AG08395 (cell line): Measurements from ENCODE around the gene PIK3AP1.
"Not testable (repeated sequence)": the region's sequence is repeated elsewhere in the genome, so short reads cannot be mapped to it uniquely, and the experiment has no call there.

ENCODE experiments used
- DNase-seq: peaks from one replicate; pipeline ENCODE4 v3.0.0; 2012; ENCODE audit warnings: mixed read lengths, low spot score

PIK3AP1 gene

DNA sequence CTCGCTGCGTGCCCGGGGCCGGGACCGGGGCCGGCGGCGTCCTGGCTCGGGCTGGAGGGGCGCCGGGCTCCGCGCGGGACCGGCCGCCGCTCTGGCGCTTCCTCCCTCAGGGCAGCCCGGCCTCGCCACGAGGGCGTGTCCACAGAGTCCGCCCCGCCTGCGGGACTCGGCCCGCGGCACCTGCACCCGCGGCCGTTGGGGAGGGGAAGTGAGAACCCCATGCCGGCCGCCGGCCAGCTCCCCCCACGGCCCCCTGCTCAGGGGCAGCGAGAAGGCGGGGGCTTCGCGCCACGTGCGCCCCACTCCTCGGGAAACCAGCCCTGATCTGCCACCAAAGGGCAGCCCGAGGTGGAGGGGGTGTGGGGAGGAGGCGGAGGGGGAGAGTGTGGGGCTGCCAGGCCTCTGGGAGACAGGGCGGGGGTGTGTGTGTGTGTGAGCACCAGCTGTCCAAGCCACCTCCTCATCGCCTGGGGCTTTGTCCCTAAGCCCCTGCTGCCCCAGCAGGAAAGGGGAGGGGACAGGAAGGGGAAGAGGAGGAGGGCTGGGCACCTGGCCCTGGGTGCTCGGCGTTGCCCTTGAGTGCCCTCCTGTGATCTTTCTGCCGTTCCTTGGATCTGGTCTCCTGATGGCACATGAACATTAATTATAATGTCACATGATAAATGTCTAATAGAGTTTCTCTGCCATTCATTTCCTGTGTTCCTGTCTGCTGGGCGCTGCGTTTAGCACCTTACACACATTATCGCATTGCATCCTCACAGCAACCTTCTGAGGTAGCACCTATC is at the start of gene PIK3AP1:
Gene PIK3AP1, minus strand, starts transcription at position 93 of the 785 bp plus-strand sequence. CDS start 120 bp downstream, outside the sequence.
- DNase-seq, result peak; percentile 53

GRCh38 chr10:96768136-96768535 is 47.8 kb upstream of the PIK3AP1 start:
- no peak for DNase-seq

DNA sequence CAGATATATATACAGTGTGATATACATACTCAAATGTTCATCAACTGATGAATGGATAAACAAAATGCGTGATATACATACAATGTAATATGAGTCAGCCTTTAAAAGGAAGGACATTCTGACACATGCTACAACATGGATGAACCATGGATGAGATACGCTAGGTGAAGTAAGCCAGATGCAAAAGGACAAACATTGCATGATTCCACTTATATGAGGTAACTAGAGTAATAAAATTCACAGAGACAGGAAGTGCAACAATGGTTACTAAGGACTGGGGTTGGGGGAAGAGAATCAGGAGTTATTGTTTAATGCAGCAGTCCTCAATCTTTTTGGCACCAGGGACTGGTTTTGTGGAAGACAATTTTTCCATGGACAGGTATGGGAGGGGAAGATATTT is 47.3 kb upstream of the PIK3AP1 start:
- DNase-seq, result no peak

DNA sequence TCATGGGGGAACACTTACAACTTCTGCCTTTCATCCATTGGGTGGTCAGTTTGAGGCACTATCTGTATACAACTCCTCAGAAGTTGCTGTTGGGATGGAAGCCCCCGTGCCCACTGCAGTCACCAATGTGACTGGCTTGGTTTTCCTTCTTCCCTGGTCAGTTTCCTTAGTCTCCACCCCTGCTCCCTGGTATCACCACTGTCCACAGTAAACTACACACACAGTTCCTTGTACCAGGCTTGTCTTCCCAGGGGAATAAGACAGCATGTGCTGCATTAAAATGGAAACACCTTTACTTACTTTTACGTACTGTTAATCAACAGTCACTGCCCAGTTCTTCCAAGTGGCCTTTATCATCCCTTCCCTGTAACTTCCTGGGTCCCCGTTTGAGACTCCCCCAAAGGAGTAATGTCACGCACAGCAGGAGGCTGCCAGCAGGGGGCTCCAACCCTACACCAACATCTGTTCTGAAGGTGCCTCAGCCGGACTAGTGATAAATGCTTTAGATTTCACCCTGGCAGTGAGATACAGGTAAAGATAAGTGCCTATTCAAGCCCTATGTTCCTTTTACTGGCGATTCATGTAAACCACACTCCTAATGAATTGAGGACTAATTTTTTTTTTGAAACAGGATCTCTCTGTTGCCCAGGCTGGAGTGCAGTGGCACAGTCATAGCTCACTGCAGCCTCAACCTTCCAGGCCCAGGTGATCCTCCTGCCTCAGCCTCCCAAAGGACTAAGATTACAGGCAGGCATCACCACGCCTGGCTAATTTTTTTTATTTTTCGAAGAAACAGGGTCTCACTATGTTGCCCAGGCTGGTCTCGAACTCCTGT is 45.3 kb upstream of the PIK3AP1 start:
- DNase-seq, result peak; percentile 78

DNA sequence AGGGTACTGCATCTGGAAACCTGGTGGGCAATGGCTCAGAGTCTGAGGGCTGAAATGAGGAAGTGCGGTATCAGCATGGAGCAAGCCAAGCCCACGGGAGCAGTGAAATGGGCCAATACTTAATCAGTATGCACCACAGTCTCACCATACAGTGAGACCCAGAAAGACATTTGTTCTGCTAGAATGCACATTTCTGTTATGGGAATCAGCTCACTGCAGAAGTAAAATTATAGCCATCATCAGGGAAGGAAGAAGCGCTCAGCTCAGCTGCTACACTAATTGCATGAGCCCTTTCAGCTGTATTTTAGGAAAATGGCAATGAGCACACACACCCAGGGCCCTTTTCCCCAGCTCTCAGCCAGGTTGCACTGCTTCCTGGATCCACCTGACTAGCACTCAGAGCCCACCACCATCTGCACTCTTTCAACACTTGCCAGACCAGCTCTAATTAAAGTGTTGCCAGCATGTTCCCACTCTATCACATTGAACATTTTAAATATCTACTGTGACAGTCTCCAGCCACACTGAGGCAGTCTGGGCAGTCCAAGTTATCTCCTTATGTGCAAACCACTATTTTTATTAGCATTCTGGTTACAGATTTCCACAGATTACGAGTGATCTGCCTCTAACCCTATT is 44.2 kb upstream of the PIK3AP1 start:
- no peak for DNase-seq

DNA sequence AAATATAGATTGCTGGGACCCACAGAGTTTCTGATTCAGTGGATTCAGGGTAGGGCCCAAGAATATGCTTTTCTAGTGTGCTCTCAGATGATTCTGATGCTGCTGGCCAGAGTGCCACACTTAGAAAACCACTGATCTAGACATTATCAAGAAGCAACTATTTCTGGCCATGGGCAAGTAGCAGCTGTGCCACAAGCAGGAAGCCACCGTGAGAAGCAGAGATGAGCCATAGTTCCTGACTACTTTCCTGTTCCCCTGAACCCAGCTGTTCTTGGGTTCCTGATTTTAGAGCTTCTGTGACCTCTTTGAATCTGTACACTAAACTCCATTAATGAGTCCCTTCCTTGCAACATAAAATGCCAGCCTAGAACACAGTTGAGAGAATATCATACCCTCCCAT is 38.1 kb upstream of the PIK3AP1 start:
- DNase-seq, result no peak

DNA sequence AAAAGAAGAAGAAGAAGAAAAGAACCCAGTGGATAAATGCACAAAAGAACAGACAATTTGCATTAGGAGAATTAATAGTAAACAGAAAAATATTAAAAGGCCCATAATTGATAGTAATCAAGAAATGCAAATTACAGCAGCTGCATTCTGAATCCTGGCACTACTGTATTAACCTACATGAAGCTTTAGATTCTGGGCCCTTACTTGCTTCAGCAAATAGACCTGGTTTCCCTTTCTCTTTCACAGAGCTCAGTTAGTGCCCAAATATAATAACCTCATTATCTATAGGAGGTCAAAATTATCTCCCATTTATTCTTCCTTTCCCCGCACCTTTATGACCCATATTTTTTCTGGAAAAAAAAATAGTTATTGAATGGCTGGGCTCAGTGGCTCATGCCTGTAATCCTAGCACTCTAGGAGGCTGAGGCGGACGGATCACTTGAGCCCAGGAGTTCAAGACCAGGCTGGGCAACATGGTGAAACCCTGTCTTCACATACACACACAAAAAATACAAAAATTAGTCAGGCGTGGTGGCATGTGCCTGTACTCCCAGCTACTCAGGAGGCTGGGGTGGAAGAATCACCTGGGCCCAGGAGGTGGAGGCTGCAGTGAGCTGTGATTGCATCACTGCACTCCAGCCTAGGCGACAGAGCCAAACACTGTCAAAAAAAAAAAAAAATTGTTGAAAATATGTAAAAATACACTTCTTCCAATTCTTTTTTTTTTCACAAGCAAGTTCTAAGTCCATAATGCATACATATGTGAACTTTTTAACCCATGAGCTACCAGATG is 36.0 kb upstream of the PIK3AP1 start:
- no peak for DNase-seq

DNA sequence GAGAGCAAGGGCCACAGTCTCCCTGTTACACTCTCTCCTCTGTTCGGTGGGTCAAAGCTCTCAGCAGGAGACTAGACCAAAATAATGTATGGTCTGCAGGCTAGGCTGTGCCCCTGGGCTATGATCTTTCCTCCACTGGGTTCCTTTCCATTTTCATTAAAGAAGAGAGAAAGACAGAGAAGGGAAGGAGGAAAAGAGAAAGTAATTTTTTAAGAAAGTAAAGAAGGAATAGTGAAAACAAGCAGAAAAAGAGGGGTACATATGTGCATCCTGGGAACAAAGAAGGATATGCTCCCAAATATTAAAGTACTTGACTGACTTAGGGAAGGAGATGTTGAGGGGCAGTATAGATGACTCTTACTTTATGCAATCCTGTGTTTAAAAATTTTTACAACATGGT is 33.6 kb upstream of the PIK3AP1 start:
- DNase-seq, result no peak

DNA sequence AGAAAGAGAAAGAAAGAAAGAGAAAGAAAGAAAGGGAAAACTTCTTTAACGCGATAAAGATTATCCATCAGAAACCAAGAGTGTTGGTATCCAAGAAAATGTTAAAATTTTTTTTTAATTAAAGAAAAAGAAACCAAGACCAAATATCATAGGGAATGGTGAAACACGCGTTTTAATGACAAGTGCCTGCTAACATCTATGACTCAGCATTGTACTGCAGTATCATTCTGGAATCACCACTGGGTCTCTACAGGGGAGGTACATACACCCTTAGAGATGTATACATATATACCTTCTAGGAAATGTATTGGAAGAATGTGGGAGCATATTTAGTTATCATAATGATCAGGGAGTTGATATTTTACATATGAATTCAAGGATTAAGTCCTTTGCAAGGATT is 32.1 kb upstream of the PIK3AP1 start:
- DNase-seq, result no peak

DNA sequence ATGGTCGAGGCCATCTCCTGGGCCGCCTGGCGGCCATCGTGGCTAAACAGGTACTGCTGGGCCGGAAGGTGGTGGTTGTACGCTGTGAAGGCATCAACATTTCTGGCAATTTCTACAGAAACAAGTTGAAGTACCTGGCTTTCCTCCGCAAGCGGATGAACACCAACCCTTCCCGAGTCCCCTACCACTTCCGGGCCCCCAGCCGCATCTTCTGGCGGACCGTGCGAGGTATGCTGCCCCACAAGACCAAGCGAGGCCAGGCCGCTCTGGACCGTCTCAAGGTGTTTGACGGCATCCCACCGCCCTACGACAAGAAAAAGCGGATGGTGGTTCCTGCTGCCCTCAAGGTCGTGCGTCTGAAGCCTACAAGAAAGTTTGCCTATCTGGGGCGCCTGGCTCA is 30.0 kb upstream of the PIK3AP1 start:
- DNase-seq, result not testable (repeated sequence)

- DNase-seq, result no peak
Observed at GRCh38 chr10:96747734-96748550, 27.6 kb upstream of the PIK3AP1 start.

DNA sequence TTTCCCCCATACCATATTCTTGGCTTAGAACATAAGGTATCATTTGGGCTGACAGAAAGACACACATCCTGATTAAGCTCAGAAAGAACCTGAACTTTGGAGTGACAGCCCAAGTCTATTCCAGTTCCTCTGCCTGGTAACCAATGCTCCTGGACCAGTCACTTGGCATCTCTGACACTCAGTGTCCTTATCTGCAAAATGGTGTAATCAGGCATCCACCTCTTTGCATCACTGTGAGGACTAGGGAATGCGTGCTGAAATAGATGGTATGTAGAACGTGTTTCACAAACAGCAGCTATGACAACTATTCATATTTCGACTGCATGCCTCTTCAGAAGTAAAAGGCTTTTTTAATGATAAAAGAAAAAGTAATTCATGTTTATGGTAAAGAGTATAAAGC is 26.2 kb upstream of the PIK3AP1 start:
- DNase-seq, result no peak

GRCh38 chr10:96745950-96746349 is 25.6 kb upstream of the PIK3AP1 start:
- no peak for DNase-seq

GRCh38 chr10:96743988-96744585 is 23.8 kb upstream of the PIK3AP1 start:
- DNase-seq, result no peak

DNA sequence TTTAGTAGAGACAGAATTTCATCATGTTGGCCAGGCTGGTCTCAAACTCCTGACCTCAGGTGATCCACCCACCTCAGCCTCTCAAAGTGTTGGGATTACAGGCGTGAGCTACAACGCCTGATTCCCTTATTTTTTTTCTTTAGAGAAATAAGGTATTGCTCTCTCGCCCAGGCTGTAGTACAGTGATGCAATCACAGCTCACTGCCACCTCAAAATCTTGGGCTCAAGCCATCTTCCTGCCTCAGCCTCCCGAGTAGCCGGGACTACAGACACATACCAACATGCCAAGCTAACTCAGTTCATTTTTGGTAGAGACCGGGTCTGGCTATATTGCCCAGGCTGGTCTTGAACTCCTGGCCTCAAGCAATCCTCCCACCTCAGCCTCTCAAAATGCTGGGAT is 21.2 kb upstream of the PIK3AP1 start:
- not testable (repeated sequence) for DNase-seq

GRCh38 chr10:96740579-96741281 is 20.4 kb upstream of the PIK3AP1 start:
- DNase-seq, result no peak

DNA sequence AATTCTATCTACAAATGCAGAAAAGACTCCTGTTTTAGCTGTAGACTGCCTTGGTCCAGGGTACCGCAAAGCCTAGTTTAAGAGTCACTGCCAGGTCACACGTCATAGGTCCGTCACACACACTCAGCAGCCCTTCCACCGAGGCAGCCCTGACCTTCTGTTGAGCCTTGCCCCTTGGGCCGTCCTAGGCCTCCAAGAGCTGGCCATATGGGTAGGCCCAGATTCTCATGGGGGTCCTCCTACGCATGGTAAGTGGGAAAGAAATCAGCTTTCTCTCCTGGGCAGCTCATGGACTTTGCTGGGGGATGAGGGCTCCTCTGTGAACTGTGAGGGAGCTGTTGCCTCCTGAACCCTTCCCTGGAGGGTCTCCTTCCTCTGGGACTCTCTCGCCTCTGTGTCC is 19.8 kb upstream of the PIK3AP1 start:
- DNase-seq, result no peak

DNA sequence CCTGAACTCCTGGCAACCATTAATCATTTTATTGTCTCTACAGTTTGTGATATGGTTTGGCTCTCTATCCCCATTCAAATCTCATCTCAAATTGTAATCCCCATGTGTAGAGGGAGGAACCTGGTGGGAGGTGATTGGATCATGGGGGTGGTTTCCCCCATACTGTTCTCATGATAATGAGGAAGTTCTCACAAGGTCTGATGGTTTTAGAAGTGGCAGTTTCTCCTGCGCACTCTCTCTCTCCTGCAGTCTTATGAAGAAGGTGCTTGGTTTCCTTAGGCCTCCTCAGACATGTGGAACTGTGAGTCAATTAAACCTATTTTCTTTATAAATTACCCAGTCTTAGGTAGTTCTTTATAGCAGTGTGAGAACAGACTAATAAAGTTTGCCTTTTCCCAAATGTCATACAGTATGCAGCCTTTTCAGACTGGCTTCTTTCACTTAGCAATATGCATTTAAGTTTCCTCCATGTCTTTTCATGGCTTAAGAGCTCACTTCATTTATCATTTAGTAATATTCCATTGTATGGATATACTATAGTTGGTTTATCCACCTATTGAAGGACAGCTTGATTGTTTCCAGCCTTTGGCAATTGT is 17.1 kb upstream of the PIK3AP1 start:
- not testable (repeated sequence) for DNase-seq

DNA sequence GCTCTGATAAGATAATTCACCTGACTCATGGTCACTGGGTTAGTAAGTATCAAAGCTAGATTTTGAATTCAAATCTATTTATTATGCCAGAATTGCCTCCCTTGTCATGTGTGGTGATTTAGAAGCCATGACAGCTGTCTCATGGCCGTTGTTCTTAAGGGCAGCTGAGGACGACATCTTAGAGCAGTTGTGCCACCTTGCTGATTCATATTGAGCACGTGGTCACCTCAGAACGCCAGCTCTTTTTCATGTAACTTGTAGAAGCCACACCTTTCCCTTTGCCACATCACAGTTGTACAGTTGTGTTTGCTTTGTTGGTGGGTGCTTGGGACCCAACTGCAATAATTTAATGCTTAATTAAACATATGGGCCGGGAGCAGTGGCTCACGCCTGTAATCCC is 4.3 kb upstream of the PIK3AP1 start:
- DNase-seq, result no peak

DNA sequence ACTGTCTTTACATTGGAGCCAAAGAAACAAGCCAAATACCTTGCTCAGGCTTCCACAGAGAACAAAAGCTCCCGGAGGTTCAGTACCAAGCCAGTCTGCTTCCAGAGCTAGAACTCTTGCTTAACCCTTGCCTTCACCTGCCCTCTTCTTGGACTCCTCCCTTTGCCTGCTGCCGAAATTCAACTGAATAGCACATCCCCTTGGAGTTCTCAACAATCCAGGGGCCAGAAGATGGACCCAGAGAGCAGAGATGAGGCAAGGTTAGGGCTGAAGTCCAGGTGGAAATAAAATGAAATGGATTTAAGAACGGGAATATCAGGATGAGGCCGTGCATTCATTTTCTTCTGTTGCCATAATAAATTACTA is 876 bp upstream of the PIK3AP1 start:
- no peak for DNase-seq
